Smooth muscle cell (in vitro differentiated cells): ENCODE data around the gene UTF1. TPM values are rescaled to one million over a fixed set of nuclear protein-coding genes. Genes with fewer than 3 reads are reported as not detected.
"Not testable (repeated sequence)": the region's sequence is repeated elsewhere in the genome, so short reads cannot be mapped to it uniquely, and the experiment has no call there.

ENCODE experiments used
- DNase-seq: peaks from one replicate; lab custom pipeline; 2025; ENCODE audit not compliant: unreplicated experiment; lab: John Stamatoyannopoulos, UW
- H2AFZ ChIP-seq: fragments of 200-600 bp; sonication (generic); 2 replicates; pipeline ENCODE4 v1.6.0; 2016; ENCODE audit warnings: antibody characterized with exemption, low read depth, mild to moderate bottlenecking
- H3F3A ChIP-seq: fragments of 200-600 bp; sonication (generic); 2 replicates; pipeline ENCODE4 v1.6.0; 2017; ENCODE audit warnings: antibody characterized with exemption, low read depth
- H3K27ac ChIP-seq: fragments of 200-600 bp; sonication (generic); 2 replicates; pipeline ENCODE4 v1.5.1; 2016; ENCODE audit warnings: low read depth, mild to moderate bottlenecking
- H3K27me3 ChIP-seq: fragments of 200-600 bp; sonication (generic); 2 replicates; pipeline ENCODE4 v1.6.1; 2016; ENCODE audit warnings: low read depth, mild to moderate bottlenecking
- H3K36me3 ChIP-seq: fragments of 200-600 bp; sonication (generic); 2 replicates; pipeline ENCODE4 v1.5.1; 2016; ENCODE audit warnings: low read depth
- H3K4me1 ChIP-seq: fragments of 200-600 bp; sonication (generic); 2 replicates; pipeline ENCODE4 v1.5.1; 2016; ENCODE audit warnings: low read depth
- H3K4me2 ChIP-seq: fragments of 200-600 bp; sonication (generic); 2 replicates; pipeline ENCODE4 v1.6.0; 2016; ENCODE audit warnings: mild to moderate bottlenecking
- H3K4me3 ChIP-seq: fragments of 200-600 bp; sonication (generic); 2 replicates; pipeline ENCODE4 v1.5.1; 2016; ENCODE audit warnings: mild to moderate bottlenecking
- H3K79me2 ChIP-seq: fragments of 200-600 bp; sonication (generic); 2 replicates; pipeline ENCODE4 v1.6.0; 2016; ENCODE audit warnings: low read depth, mild to moderate bottlenecking
- H3K9ac ChIP-seq: fragments of 200-600 bp; sonication (generic); 2 replicates; pipeline ENCODE4 v1.6.0; 2016; ENCODE audit warnings: low read depth
- H3K9me3 ChIP-seq: fragments of 200-600 bp; sonication (generic); replicated peaks from 2 replicates; pipeline ENCODE4 v1.5.1; 2016; ENCODE audit warnings: low read depth
- H4K20me1 ChIP-seq: fragments of 200-600 bp; sonication (generic); 2 replicates; pipeline ENCODE4 v1.6.0; 2016; ENCODE audit warnings: low read depth
- CTCF ChIP-seq: fragments of 200-600 bp; sonication (generic); IDR thresholded peaks from 2 replicates; pipeline ENCODE4 v1.5.1; 2017; ENCODE audit warnings: borderline replicate concordance, mild to moderate bottlenecking, antibody characterized with exemption; ENCODE audit not compliant: insufficient read depth, poor library complexity, severe bottlenecking
- WGBS: methylation state at CpG from one replicate; pipeline ENCODE4 v1.1.7; 2016; ENCODE audit warnings: low lambda C conversion rate; 5-methylcytosine and 5-hydroxymethylcytosine counted together
- polyA plus RNA-seq: library from polyadenylated mRNA; unstranded; fragments of >200 nt; fragmentation: Nextera tagmentation; extraction: Ambion mirVana; gene quantifications from 2 replicates; pipeline ENCODE4 v1.2.1, GENCODE V29; 2016
- total RNA-seq: library from RNA; depleted of rRNA; stranded (reverse); fragments of >200 nt; gene quantifications from 2 replicates; pipeline ENCODE4 v1.2.3, GENCODE V29; 2014

Gene UTF1
- total and polyA plus RNA-seq, 2 experiments from 2014 or later = not detected

- 89% methylated on average over 14 of the region's 14 CpGs for whole genome bisulfite sequencing
- Histone ChIP-seq H3K9me3 (no peaks in the 10 kb centered on the region), H3K4me2 (no peak overlapping the region), H3K27me3 (no peaks in the 10 kb centered on the region), H3K9ac (no peak overlapping the region), H3K36me3 (no peaks in the 10 kb centered on the region), H4K20me1 (no peaks in the 10 kb centered on the region), H3F3A (no peaks in the 10 kb centered on the region), H3K4me1 (peaks cover 17% of the 10 kb centered on the region), H2AFZ (no peak overlapping the region), H3K79me2 (no peaks in the 10 kb centered on the region), H3K4me3 (no peak overlapping the region), H3K27ac (no peak overlapping the region)
- DNase-seq = no peak
- no peak for TF ChIP-seq CTCF
Observed at GRCh38 chr10:133262696-133263095, 32.7 kb downstream of the UTF1 start.

- Histone ChIP-seq H3F3A (no peaks in the 10 kb centered on the region), H3K27me3 (no peaks in the 10 kb centered on the region), H3K4me3 (no peak overlapping the region), H3K4me1 (peaks cover 14% of the 10 kb centered on the region), H3K9ac (no peak overlapping the region), H4K20me1 (no peaks in the 10 kb centered on the region), H3K27ac (no peak overlapping the region), H3K36me3 (no peaks in the 10 kb centered on the region), H3K9me3 (no peaks in the 10 kb centered on the region), H2AFZ (no peak overlapping the region), H3K4me2 (no peak overlapping the region), H3K79me2 (no peaks in the 10 kb centered on the region)
- DNase-seq = no peak
- WGBS = 92% methylated on average over 10 of the region's 10 CpGs
- TF ChIP-seq CTCF = no peak
Observed at GRCh38 chr10:133263674-133264073, 33.7 kb downstream of the UTF1 start.

- H3K4me1 ChIP-seq = peaks cover 10% of the 10 kb centered on the region
- H4K20me1 ChIP-seq = no peaks in the 10 kb centered on the region
- no peak overlapping the region for H2AFZ ChIP-seq
- no peaks in the 10 kb centered on the region for H3K79me2 ChIP-seq
- H3K9ac ChIP-seq = no peak overlapping the region
- H3K27me3 ChIP-seq = no peaks in the 10 kb centered on the region
- H3K27ac ChIP-seq = no peak overlapping the region
- no peak for DNase-seq
- WGBS = 90% methylated on average over 9 of the region's 9 CpGs
- no peaks in the 10 kb centered on the region for H3K9me3 ChIP-seq
- no peak overlapping the region for H3K4me2 ChIP-seq
- H3K36me3 ChIP-seq = no peaks in the 10 kb centered on the region
- H3F3A ChIP-seq = no peaks in the 10 kb centered on the region
- no peak for TF ChIP-seq CTCF
- H3K4me3 ChIP-seq = no peak overlapping the region
Observed at GRCh38 chr10:133264461-133264860, 34.4 kb downstream of the UTF1 start.

GRCh38 chr10:133265052-133265451 is 35.0 kb downstream of the UTF1 start:
- not testable (repeated sequence) for H3K27ac ChIP-seq, H3K79me2 ChIP-seq, DNase-seq, H3K9ac ChIP-seq, H3K9me3 ChIP-seq, H3F3A ChIP-seq, H2AFZ ChIP-seq, H3K27me3 ChIP-seq, H3K4me3 ChIP-seq, H3K4me2 ChIP-seq, H3K36me3 ChIP-seq, H4K20me1 ChIP-seq
- H3K4me1 ChIP-seq = peaks cover 10% of the 10 kb centered on the region
- 78% methylated on average over 10 of the region's 10 CpGs for WGBS
